Prostate gland (tissue), 2 donors: Measurements from ENCODE around the gene CCDC69.

Experiments
- POLR2A ChIP-seq: fragments of 450-650 bp; IDR thresholded peaks from one replicate; pipeline ENCODE4 v1.6.1; 2016; ENCODE audit warnings: antibody characterized with exemption, mild to moderate bottlenecking
- POLR2AphosphoS5 ChIP-seq: sonication (generic); formaldehyde crosslinking; IDR thresholded peaks from one replicate; pipeline ENCODE4 v1.6.1; 2017; ENCODE audit warnings: antibody characterized with exemption
- TF ChIP-seq, protein P1 (sequence below), 4 experiments: fragments of 200-600 bp in 2 of 4; fragments of 450-650 bp in 2 of 4; sonication (generic) in 2 of 4; IDR thresholded peaks; 1 replicate in 3 of 4; 2 replicates in 1 of 4; pipeline ENCODE4 v1.5.1; 2016 to 2019; ENCODE audit warnings: antibody characterized with exemption in 4 of 4, mild to moderate bottlenecking in 2 of 4, moderate library complexity in 2 of 4

DNA sequence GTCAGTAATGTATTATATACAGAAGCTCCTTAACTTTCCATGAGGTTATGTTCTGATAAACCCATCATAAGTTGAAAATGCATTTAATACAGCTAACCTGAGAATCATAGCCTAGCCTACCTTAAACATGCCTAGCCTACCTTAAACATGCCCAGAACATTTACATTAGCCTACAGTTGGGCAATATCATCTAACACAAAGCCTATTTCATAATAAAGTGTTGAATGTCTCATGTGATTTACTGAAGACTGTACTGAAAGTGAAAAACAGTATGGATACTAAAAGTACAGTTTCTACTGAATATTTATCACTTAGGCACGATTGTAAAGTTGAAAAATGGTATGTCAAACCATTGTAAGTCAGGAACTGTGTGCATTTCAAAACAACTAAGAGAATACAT lies 30.7 kb upstream of the CCDC69 start:
- TF ChIP-seq POLR2AphosphoS5 (no peak), POLR2A (no peak)
- TF ChIP-seq, protein P1, sequence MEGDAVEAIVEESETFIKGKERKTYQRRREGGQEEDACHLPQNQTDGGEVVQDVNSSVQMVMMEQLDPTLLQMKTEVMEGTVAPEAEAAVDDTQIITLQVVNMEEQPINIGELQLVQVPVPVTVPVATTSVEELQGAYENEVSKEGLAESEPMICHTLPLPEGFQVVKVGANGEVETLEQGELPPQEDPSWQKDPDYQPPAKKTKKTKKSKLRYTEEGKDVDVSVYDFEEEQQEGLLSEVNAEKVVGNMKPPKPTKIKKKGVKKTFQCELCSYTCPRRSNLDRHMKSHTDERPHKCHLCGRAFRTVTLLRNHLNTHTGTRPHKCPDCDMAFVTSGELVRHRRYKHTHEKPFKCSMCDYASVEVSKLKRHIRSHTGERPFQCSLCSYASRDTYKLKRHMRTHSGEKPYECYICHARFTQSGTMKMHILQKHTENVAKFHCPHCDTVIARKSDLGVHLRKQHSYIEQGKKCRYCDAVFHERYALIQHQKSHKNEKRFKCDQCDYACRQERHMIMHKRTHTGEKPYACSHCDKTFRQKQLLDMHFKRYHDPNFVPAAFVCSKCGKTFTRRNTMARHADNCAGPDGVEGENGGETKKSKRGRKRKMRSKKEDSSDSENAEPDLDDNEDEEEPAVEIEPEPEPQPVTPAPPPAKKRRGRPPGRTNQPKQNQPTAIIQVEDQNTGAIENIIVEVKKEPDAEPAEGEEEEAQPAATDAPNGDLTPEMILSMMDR (IDR thresholded peaks at IDR 0.05): no peak
